ENCODE data around the gene DGAT2.

DNA sequence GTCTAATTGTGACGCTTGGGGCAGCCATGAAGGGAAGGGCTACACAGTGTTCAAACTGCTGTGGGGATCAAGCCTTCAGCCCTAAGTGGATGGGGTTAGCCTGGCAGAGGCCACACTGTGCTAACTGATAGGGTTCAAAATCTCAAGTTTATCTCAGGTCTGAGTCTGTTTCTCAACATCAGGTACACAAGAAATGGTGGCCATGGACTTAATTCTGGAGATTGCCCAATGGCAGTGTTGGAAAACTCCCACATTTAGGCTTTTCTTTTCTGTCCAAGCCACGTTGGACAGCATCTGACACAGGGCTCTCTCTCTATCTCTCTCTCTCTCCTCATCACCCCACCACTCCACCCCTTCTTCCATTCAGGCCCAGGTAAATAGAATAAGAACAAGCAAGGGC lies 10.9 kb upstream of the DGAT2 start:
- no peak for TF ChIP-seq POLR2A (IDR thresholded peaks at IDR 0.05)
- TF ChIP-seq, protein P1, sequence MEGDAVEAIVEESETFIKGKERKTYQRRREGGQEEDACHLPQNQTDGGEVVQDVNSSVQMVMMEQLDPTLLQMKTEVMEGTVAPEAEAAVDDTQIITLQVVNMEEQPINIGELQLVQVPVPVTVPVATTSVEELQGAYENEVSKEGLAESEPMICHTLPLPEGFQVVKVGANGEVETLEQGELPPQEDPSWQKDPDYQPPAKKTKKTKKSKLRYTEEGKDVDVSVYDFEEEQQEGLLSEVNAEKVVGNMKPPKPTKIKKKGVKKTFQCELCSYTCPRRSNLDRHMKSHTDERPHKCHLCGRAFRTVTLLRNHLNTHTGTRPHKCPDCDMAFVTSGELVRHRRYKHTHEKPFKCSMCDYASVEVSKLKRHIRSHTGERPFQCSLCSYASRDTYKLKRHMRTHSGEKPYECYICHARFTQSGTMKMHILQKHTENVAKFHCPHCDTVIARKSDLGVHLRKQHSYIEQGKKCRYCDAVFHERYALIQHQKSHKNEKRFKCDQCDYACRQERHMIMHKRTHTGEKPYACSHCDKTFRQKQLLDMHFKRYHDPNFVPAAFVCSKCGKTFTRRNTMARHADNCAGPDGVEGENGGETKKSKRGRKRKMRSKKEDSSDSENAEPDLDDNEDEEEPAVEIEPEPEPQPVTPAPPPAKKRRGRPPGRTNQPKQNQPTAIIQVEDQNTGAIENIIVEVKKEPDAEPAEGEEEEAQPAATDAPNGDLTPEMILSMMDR (IDR thresholded peaks at IDR 0.05) = no peak

Measured in Peyer's patch (tissue), 4 donors.